Fibroblast of the aortic adventitia (primary cell): Measurements from ENCODE around the gene BNC2. TPM values are rescaled to one million over a fixed set of nuclear protein-coding genes. Genes with fewer than 3 reads are reported as not detected.
"Not testable (repeated sequence)": the region's sequence is repeated elsewhere in the genome, so short reads cannot be mapped to it uniquely, and the experiment has no call there.

ENCODE experiments used
- DNase-seq: peaks from one replicate; pipeline ENCODE4 v3.0.0-alpha.2; 2010; ENCODE audit warnings: low read depth
- H3K4me3 ChIP-seq: 2 replicates; pipeline ENCODE4 v1.5.1; 2011; ENCODE audit warnings: low read depth, mild to moderate bottlenecking, control low read depth, low read length, moderate library complexity
- total RNA-seq: library from RNA; depleted of rRNA; stranded (reverse); fragments of >200 nt; gene quantifications from 2 replicates; pipeline ENCODE4 v1.2.3, GENCODE V29; 2012; ENCODE audit warnings: low replicate concordance
- TF ChIP-seq, protein P1 (sequence below): IDR thresholded peaks from 2 replicates; pipeline ENCODE4 v1.5.1; 2011; ENCODE audit warnings: mild to moderate bottlenecking, low read length, control low read depth, inconsistent platforms; ENCODE audit not compliant: insufficient read depth

The BNC2 gene
- total RNA-seq, 1 donor: 53.3 TPM

DNA sequence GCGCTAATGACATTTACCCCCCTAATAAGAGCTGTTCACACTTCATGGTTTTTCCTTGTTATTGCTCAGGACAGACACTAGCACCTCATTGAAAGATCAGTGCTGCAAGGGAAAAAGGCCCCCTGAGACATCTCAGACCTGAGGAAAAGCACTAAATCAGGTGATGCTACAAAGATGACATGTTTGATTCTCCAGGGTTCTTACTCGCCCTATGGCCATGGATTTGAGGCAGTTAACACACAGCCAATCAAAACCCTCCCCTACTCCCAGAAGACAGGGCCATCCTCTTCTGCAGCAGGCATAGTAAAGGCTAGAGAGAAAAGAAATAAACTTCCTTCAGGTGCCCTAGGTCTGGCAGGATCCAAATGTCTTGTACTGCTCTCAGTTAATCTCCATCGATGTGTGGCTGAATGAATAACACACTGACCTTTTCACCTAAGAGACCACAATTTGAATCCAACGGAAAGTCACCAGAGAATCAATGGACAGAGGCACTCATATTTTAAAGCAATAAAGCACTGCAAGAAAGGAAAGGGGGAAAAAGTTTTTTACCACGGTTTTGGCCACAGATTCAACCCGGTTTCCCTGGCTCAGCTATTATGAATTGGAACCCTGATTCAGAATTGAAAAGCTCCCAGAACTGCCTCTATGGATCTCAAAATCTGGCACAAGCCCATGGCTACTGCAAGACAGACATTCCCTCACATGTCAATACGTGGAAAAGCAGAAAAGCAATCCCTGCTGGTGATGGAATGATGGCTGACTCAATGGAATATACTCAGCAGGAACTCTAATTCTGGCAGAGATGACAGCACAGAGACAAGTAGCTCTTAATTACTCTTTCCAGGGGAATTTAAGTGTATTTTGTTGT lies 329.5 kb downstream of the BNC2 start:
- peak; percentile 27 for DNase-seq
- H3K4me3 ChIP-seq: no peak overlapping the region
- TF ChIP-seq, protein P1, sequence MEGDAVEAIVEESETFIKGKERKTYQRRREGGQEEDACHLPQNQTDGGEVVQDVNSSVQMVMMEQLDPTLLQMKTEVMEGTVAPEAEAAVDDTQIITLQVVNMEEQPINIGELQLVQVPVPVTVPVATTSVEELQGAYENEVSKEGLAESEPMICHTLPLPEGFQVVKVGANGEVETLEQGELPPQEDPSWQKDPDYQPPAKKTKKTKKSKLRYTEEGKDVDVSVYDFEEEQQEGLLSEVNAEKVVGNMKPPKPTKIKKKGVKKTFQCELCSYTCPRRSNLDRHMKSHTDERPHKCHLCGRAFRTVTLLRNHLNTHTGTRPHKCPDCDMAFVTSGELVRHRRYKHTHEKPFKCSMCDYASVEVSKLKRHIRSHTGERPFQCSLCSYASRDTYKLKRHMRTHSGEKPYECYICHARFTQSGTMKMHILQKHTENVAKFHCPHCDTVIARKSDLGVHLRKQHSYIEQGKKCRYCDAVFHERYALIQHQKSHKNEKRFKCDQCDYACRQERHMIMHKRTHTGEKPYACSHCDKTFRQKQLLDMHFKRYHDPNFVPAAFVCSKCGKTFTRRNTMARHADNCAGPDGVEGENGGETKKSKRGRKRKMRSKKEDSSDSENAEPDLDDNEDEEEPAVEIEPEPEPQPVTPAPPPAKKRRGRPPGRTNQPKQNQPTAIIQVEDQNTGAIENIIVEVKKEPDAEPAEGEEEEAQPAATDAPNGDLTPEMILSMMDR: no peak

DNA sequence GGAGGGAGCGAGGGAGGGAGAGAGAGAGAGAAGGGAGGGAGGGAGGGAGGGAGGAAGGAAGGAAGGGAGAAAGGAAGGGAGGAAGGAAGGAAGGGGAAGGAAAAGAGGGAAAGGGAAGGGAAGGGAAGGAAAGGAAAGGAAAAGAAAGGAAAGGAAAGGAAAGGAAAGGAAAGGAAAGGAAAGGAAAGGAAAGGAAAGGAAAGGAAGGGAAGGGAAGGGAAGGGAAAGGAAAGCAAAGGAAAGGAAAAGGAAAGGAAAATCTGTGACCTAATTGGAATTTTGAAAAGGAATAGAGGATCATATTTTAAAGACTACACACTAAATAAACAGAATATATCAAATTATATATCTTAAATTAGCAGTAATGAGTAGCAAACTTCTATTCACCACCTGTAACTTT lies 330.8 kb downstream of the BNC2 start:
- H3K4me3 ChIP-seq, DNase-seq: not testable (repeated sequence)

DNA sequence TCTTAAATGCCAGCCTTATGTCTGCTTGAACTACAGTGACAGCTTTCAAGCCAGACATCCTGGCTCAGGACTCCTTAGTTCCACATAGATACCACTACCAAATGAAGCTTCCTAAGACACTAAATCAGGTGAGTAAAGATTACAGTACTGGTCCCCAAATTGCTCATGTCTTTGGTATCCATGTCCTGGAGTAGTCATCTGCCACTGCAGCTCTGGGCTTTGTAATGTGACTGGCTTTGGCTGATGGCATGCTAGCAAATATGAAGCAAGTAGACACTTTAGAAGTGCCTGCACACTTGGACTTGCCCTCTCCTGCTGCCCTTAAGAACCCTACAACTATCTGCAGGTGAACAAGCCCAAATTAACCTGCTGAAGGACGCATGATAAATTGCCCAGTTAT lies 334.9 kb downstream of the BNC2 start:
- no peak overlapping the region for H3K4me3 ChIP-seq
- TF ChIP-seq, protein P1: no peak
- DNase-seq: no peak

DNA sequence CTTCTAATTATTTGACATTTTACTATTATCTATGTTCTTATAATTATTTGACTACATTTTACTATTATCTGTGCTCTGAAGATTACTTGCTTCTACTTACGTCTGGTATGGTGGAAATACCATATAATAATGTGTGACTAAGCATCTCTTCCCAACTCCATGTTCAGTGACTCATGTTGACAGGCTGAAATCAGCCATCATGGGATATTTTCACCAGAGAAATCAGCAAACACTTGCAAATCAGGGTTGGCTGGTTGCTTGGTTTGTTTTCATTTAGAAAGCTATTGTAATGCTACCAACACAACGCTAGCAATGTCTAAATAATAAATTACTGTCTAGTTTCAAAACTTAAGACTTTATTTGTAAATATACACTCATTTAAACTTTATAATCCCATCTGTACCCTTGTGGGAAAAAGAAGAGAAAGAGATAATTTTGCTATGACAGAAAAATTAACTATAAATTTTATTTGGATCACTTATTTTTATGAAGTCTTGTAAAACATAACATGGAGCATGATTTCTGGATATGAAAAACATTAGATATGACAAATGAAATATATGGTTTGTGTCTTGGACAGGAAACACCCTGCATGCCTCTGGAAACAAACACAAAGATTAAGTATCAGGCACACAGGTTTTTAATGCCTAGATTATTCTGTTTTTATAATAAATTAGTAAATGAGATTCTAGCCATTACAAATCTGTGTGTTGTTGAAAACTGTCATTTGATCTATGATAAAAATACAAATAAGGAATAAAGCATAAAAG lies 337.6 kb downstream of the BNC2 start:
- H3K4me3 ChIP-seq: no peak overlapping the region
- DNase-seq: peak; percentile 80
- TF ChIP-seq, protein P1: no peak

DNA sequence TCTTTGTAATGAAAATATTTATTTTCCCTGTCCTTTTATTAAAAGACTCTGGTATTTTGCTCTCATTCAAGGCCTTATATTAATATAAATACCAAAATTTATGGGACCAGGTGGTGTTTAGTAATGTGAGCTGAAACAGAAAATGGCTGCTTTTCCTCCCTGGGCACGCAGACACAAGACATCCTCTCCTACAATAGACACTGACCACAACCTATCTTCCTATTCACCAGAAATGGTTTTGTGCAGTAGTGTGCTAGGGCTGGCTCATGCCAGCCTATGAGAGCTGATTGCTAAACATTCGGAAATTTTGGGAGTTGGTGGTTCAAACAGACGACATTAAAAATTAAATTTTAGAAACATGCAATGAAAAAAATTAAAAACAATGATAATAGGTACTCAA lies 338.2 kb downstream of the BNC2 start:
- TF ChIP-seq, protein P1: no peak
- no peak overlapping the region for H3K4me3 ChIP-seq
- no peak for DNase-seq

DNA sequence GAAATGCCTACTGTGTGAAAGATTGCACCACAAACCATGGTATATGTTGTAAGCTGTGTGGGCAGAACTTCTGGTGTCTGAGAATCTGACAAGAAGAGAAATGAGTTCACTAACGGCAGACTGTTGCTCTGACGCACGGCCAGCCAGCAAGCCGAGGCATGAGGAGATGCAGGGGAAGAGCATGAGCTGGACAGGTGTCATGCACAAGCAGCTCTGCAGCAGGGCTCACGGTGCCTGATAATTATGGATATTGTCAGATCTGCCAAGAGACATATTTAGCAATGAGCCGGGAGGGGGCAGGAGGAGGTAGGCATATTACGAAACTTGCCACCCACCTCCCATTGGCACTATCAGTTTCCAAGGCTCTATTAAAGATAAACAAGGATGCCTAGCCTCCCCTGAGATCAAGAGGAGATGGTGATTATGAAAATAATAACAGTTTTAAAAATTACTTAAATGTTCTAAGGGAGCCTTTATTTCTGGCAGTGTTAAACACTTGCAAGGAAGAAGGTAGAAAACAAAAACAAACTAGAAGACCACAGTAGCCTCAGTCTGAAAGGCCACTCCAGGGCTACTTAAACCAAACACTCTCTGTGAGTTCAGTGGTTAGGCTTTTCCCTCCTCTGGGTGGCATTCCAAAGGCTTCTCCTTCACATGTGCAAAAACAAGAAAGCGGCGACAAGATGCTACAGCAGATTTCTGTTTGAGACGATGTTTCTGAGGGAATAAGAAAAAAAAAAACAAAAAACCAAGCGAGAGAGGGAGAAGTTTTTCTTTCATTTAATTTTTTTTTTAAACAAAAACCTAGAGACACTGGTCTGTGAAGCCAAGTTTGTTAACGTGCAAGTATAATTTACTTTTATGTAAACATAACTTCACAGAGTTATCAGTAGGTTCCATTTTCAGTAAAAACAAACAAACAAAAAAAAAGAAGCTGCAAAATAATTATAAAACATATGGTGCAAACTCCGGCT lies 339.5 kb downstream of the BNC2 start:
- no peak overlapping the region for H3K4me3 ChIP-seq
- TF ChIP-seq, protein P1: no peak
- no peak for DNase-seq

DNA sequence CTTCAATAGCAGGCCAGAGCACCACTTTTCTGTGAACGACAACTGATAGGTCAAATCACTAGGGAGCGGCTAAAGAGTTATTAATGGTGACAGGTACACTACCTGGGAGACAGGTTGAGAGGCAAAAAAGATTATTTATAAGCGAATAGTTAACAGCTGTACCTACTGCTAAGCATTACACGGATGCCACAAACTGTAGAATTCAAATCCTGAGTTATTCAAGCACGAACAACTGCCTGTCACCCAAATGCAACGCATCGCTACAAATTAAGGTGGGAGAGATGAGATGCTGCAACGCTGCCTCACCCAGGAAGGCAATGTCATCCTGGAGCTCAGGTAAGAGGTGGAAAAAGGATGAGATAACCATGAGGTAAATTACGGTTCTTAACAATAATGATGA lies 342.9 kb downstream of the BNC2 start:
- no peak overlapping the region for H3K4me3 ChIP-seq
- TF ChIP-seq, protein P1: no peak
- DNase-seq: no peak
